GM11168 (cell line): Measurements from ENCODE around the gene GSG1.
"Not testable (repeated sequence)": the region's sequence is repeated elsewhere in the genome, so short reads cannot be mapped to it uniquely, and the experiment has no call there.

Experiments used
- in situ Hi-C: fragments of 300-500 bp; cut with MboI; formaldehyde crosslinking; loops from one replicate; pipeline ENCODE4 v1.12.0; 2022; ENCODE audit warnings: low sequenced_read_pairs; ENCODE audit not compliant: unreplicated experiment

GSG1 gene

DNA sequence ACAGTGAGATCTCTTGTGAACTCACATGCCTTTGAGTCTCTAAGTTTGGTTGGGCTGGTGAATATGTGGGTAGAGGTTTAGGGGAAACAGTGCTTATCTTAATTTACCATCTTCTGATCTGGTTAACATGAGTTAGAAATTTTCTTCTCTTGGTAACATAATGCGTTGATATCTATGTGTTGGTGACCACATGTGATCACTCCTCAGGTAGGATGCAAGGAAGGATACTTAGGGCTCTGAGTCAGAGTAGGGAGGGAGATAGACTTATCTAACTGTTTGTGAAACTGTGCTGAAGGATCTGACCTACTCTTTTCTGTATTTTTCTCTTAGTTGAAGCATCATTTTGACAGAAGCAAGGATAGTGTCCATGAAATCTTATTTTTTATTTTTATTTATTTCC, 36.1 kb downstream of the GSG1 start:
- in situ Hi-C loops = no loop called here

DNA sequence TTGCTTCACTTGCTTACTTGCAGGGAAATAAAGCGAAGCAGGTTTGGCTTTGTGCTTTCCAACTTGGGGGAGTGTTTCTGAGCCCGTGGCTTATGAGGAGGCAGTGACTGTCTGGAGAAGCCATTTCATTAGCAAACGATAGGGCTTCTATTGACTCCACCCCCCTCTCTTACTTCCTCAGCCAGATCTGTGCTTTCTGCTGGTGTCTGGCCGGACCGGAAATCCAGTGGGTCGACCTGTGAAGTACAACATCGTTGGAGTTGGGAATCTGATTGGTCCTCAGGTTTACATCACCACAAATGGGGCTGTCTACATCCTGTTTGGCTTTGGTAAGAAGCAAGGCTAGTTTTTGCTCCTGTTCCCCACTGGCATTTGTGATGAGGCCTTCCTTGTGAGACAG, 37.0 kb downstream of the GSG1 start:
- in situ Hi-C loops = no loop called here

DNA sequence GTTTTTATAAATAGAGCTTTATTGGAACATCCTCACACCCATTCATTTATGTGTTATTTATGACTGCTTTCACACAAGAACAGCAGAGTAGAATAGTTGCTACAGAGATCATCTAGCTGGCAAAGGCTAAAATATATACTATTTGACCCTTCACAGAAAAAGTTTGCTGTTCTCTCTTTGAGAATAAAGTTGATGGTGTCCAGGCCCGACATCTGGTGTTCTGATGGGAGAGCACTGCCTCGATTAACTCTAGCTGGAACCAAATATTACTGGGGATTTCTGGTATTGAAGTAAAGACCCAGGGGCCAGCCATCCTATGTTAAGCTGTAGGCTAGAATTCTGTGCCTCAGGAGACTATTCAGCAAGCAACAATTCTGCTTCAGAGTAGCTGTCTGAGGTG, 37.5 kb downstream of the GSG1 start:
- in situ Hi-C loops = no loop called here

DNA sequence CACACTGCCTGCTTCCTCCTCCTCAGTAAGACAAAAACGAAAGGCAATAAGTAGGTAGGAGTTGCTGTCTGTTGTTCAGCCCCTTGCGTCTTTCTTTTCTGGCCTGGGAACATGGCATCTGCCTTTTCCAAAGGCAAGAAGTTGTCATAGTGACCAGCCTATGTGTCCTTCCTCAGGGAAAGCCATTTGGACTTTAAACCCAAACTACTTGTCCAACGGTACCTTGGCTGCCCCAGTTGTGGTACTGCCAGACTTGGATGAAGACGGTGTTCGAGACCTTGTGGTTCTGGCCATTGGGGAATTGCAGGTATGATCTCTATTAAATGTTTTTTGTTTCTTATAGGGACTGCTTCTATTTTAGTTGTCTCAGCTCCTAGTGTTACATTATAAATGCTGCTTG, 40.8 kb downstream of the GSG1 start:
- in situ Hi-C loops = no loop called here

DNA sequence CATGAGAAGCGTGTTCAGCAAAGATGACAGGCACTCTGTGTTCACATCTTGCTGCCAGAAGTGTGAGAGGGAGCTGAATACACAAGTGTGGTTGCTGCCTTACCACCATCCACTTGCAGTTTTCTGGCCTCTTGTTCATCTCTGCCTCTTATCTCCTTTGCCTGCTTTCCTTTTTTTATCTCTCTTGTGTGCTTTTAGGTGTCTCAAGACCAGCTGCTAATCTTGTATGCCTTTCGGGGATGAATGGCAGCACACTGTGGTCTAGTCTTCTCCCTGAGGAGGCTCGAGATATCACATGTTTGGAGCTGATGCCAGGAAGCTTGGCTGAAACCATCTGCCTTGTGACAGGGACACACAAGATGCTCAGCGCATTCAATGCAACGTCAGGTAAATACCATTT, 42.1 kb downstream of the GSG1 start:
- in situ Hi-C loops = no loop called here

DNA sequence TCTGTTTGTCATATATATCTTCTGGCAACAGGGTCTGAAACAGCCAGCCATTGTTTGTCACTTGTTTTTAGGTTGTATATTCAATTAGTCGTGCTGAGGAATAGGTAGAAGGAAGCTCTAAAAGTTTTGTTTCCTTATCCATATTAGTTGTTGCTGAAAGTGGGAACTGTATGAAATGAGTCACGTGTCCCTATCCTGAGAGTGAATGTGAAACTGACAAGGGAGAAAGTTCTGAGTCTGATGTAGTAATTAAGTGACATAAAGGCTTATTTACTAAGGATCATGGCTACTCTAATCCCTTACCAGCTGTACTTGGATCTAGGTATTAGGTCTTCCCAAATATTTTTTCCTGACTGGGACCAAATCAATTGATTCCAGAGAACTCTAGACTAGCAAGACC, 42.9 kb downstream of the GSG1 start:
- in situ Hi-C loops = no loop called here

DNA sequence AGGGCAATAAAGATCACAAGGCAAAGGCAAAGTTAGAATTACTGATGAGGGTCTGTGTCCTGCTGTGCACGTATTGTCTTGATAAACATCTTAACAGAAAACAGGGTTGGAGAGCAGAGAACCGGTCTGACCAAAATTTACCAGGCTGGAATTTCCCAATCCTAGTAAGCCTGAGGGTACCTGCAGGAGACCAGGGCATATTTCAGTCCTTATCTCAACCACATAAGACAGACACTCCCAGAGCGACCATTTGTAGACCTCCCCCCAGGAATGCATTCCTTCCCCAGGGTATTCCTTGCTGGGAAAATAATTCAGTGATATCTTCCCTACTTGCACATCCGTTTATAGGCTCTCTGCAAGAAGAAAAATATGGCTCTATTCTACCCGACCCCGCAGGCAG, 49.9 kb downstream of the GSG1 start:
- in situ Hi-C loops = not testable (repeated sequence)

DNA sequence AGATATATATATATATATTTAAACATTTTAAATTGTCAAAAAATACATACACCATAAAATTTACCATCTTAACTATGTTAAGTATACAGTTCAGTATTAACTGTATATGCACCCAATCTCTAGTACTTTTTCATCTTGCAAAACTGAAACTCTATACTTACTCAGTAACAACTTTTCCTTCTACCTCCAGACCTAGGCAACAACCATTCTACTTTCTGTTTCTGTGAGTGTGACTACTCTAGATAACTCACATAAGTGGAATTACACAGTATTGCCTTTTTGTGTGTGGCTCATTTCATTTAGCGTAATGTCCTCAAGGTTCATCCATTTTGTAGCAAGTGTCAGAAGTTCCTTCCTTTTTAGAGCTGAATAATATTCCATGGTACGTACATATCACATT, 51.0 kb downstream of the GSG1 start:
- in situ Hi-C loops = no loop called here

DNA sequence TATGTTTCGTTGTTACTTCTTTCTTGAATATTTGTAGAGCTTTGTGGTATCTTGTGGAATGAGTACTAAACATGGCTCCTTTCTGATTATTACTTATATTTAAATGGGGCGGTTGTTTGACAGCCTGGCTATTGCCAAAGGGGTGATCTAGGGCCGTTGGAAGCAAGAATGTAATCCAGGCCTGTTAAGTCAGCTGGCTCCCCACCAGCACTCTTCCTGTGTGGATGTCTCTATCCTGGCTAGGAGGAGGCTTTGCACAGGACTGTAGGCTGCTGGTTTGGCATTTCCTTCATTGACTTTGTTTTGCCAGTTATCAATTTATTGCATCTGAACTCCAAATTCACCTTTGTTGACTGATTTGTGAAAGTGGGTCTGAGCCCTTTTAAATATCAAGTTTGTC, 53.7 kb downstream of the GSG1 start:
- in situ Hi-C loops = no loop called here

DNA sequence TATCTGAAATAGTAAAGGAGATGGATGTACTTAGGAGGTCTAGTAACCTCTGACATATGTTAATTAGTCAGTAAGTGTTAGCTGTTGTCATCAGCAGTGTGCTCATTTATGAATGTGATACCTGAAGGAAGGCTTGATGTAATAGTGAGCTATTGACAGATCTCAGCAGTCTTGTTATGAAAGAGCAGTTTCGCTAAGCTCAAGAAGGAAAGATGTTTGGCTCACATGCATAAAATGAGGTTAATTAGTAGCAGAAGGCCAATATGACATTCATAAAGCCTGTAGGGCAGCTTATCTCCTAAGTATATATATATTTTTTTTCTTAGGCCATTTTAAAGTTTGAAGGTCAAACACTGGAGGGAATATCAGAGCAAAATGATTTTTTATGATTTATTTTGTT, 56.5 kb downstream of the GSG1 start:
- in situ Hi-C loops = no loop called here

DNA sequence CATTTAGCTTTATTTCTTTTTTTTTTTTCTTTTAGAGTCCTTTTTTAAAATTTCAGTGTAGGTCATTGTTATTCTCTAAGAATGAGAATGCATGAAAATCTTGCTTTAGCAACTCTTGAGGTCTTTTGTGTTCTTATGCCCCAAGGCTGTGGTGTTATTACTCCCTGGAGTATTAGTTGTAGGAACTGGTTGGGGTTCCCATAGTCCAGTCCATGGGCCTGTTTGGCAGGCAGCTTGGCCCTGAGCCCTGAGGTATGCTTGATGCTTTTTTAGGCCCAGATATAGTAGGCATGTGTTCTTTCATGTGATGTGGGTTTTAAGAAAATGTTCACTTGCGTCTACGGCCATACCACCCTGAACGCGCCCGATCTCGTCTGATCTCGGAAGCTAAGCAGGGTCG, 57.7 kb downstream of the GSG1 start:
- in situ Hi-C loops = no loop called here

DNA sequence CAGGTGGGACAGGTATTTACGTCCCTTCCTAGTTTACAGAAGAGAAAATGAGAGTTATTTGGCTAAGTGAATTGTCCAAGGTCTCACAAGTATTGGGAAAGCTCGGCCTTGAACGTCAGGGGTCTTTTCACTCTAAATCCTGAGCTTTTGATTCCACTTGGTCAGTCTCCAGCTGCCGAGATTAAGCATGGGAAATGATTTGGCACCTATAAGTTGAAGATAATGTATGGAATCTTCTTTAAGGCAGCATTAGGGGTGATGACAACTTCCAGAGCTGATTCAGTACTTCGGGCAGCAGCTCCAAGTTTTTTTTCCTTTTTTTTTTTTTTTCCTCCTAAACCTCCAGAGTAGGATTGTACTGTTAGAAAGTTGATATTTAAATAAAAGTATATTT, 58.6 kb downstream of the GSG1 start:
- in situ Hi-C loops = no loop called here

DNA sequence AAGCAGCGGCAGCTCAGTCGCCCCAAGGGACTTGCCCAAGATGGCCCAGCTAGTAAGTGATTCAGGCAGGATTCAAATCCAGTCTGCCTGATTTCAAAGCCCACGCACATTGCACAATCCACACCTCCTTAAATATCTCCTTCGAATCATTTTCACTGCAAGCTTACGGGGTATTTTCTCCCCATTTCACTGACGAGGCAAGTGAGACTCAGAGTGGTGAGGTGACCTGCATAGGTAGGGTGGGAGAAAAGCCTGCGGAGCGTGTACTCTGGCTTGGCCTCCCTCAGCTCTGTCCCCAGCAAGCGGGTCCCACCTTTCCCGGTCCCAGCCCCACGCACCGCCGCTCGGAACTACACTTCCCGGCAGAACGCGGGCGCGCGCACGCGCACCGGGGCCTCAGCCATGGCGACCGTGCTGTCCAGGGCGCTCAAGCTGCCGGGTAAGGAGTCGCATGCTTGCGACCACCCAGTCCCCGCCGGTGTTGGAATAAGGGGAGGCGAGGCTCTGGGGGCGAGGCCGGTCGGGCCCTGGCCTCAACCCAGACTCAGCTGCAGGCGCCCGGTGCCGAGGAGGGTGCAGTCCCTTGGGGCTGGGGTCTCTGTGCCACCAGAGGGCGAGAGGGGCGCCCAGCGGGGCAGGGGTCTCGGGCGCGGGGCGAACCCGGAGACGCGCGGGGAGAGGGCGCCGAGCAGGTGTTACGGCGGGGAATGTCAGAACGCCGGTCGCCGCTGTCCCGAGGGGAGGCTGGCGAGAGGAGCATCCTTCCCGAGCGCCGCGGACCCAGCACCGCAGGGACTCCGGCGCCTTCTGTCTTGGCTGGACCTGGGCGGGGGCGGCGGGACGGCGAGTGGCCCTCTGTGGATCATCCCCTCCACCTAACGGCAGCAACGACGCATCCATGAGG, 59.2 kb downstream of the GSG1 start, which contains the start of gene FAM234B:
TSS of gene FAM234B (plus strand) at position 380 of the 904 bp plus-strand sequence. CDS start at position 403, 23 bp downstream.
- in situ Hi-C loops = no loop called here

DNA sequence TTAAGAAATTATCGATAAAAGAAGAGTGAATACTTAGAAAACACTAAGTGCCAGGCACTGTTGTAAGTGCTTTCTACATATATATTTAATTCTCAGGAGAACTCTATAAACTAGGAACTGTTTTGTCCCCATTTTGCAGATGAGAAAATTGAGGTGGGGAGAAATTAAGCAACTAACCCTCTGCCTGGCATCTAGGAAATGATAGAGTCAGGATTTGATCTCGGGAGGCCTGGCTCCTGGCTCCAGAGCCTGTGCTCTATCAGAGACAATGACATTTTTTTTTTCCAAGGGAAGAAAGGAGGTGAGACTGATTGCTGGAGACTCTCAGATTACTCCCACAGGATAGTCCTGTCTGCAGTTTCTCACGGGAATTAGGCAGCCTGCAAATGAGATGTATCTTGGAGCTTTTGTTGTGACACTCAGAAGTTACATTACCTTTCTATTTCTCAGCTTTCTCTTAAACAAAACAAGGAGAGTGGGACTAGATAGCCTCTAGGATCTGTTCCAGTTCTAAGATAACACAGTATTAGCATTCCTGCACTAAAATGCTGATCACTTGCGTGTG, 60.7 kb downstream of the GSG1 start:
- in situ Hi-C loops = no loop called here

DNA sequence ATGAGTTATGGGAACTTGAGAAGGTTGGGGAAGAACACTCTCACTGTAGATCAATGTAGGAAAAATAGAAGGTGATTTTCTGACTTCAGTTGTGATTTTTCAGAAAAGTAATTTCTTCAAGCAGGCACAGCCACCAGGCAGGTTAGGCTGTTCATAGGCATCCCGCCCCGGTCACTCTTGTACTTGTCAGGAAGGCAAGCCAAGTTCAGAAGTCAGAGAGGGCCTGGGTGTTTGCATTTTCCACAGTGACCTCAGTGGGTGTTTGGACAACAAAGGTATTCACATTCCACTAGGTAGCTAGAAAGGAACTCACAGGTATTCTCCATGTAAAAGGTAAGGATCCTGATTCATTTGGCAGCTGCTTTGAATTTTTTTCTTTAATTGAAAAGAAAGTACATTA, 62.2 kb downstream of the GSG1 start:
- in situ Hi-C loops = no loop called here

DNA sequence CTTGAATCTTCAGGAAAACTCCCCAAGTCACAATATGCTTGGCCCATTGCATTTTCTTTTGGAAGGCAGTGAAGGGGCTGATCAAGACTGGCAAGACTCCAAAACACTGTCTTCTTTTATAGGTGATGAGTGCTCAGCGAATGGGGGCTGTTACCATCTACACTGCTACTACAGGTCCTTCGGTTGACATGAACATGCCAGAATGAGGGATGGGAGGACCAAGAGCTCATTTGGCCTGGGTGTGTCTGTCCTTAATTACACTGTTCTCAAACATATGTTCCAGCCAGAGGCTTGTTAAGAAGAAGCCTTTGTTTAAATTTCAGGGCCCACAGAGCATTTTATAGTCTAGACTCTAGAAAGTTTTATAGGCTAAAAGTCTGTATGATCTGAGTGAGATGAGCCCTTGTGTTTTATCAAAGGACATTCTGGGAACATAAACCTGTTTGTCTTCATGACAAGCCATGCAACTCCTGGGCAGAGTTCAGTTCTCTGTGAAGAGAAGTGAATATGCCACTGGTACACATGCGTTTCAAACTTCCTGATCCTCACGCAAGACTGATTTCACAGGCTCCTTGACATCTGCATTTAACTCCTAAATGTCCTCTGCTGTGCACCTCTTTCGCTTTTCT, 64.0 kb downstream of the GSG1 start:
- in situ Hi-C loops = no loop called here

DNA sequence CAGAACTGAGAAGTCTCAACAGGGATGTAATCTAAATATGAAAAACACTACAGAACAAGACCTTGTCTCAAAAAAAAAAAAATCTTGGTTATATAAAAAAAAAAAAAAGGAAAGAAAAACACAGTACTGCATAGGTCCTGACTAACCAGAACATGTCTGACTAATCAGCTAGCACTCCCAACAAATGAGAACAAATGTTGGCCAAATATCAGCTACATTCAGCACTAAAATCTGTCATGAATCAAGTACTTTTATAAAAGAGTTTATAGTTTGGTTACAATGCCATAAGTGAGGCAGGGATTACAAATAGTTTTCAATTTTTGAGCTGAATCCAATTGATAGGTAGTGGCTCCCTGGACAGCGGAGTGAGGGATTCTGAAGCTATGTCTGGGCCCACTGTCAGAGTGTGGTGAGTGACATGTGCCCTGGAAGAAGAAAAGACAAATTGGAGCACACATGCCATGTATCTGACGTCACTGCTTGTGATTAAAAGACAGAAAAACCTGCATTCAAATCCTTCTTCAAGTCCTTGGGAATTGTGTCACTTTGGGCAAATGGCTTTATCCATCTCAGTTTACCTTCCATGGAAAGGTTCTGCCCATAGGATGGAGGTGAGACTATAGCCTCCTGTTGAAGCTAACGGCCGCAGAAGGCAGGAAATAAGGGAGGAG, 64.8 kb downstream of the GSG1 start:
- in situ Hi-C loops = no loop called here

DNA sequence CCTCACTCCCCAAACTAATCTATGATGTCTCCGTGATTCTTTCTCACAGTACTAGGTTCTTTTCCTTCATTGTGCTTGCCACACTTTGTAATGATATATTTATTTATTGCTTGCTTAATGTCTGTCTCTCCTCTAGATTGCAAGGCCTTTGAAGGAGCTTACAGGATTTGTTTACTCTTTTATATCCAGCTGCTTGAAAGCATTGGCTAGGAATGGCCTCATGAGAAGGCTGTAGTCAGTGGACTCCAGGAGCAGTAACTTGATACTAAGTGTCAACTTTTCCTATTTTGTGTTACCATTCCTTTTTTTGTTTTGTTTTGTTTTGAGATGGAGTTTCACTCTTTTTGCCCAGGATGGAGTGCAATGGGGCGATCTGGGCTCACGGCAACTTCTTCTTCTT, 66.6 kb downstream of the GSG1 start:
- in situ Hi-C loops = no loop called here

DNA sequence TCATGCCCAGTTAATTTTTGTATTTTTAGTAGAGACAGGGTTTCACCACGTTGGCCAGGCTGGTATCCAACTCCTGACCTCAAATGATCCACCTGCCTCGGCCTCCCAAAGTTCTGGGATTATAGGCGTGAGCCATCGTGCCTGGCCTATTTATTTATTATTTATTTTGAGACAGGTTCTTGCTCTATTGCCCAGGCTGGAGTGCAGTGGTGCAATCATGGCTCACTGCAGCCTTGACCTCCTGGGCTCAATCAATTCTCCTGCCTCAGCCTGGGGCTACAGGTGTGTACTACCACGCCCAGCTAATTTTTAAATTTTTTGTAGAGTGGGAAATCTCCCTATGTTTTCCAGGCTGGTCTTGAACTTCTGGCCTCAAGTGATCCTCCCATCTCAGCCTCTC, 68.1 kb downstream of the GSG1 start:
- in situ Hi-C loops = not testable (repeated sequence)
